ENCODE results near the gene LDB1.

- TF ChIP-seq, protein P1, sequence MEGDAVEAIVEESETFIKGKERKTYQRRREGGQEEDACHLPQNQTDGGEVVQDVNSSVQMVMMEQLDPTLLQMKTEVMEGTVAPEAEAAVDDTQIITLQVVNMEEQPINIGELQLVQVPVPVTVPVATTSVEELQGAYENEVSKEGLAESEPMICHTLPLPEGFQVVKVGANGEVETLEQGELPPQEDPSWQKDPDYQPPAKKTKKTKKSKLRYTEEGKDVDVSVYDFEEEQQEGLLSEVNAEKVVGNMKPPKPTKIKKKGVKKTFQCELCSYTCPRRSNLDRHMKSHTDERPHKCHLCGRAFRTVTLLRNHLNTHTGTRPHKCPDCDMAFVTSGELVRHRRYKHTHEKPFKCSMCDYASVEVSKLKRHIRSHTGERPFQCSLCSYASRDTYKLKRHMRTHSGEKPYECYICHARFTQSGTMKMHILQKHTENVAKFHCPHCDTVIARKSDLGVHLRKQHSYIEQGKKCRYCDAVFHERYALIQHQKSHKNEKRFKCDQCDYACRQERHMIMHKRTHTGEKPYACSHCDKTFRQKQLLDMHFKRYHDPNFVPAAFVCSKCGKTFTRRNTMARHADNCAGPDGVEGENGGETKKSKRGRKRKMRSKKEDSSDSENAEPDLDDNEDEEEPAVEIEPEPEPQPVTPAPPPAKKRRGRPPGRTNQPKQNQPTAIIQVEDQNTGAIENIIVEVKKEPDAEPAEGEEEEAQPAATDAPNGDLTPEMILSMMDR (IDR thresholded peaks at IDR 0.05) = no peak
- TF ChIP-seq POLR2A (IDR thresholded peaks at IDR 0.05) = no peak
Observed at GRCh38 chr10:102065561-102066398, 54.4 kb downstream of the LDB1 start.
